HEK293T (cell line): ENCODE data around the gene SLC25A4.

Source experiments
- BHLHE40 ChIP-seq: fragments of 450-650 bp; IDR thresholded peaks from 2 replicates; pipeline ENCODE4 v1.6.1; 2016; ENCODE audit warnings: mild to moderate bottlenecking, moderate library complexity, borderline replicate concordance
- ELF4 ChIP-seq: fragments of 450-650 bp; IDR thresholded peaks from 2 replicates; pipeline ENCODE4 v1.6.1; 2017; ENCODE audit warnings: antibody characterized with exemption
- FOXA1 ChIP-seq: fragments of 450-650 bp; IDR thresholded peaks from 2 replicates; pipeline ENCODE4 v1.6.1; 2016; ENCODE audit warnings: mild to moderate bottlenecking
- FOXK2 ChIP-seq: fragments of 450-650 bp; IDR thresholded peaks from 2 replicates; pipeline ENCODE4 v1.6.1; 2016; ENCODE audit warnings: mild to moderate bottlenecking
- FOXM1 ChIP-seq: fragments of 450-650 bp; IDR thresholded peaks from 2 replicates; pipeline ENCODE4 v1.6.1; 2017; ENCODE audit warnings: mild to moderate bottlenecking, borderline replicate concordance
- HDGF ChIP-seq: fragments of 450-650 bp; IDR thresholded peaks from 2 replicates; pipeline ENCODE4 v1.6.1; 2017; ENCODE audit warnings: antibody characterized with exemption, borderline replicate concordance
- LEF1 ChIP-seq: fragments of 450-650 bp; IDR thresholded peaks from 2 replicates; pipeline ENCODE4 v1.6.1; 2017; ENCODE audit warnings: mild to moderate bottlenecking, borderline replicate concordance
- NFRKB ChIP-seq: fragments of 450-650 bp; IDR thresholded peaks from 2 replicates; pipeline ENCODE4 v1.6.1; 2016; ENCODE audit warnings: mild to moderate bottlenecking, moderate library complexity
- SP1 ChIP-seq: fragments of 450-650 bp; IDR thresholded peaks from 2 replicates; pipeline ENCODE4 v1.6.1; 2017
- SUZ12 ChIP-seq: fragments of 450-650 bp; IDR thresholded peaks from 2 replicates; pipeline ENCODE4 v1.6.1; 2016; ENCODE audit warnings: mild to moderate bottlenecking
- TARDBP ChIP-seq: fragments of 450-650 bp; IDR thresholded peaks from 2 replicates; pipeline ENCODE4 v1.6.1; 2016

- no peak for TF ChIP-seq FOXA1
- no peak for TF ChIP-seq TARDBP
- TF ChIP-seq FOXK2, result no peak
- no peak for TF ChIP-seq LEF1
- TF ChIP-seq ELF4, result no peak
- no peak for TF ChIP-seq NFRKB
- TF ChIP-seq BHLHE40, result no peak
- no peak for TF ChIP-seq FOXM1
- TF ChIP-seq SP1, result no peak
- no peak for TF ChIP-seq SUZ12
- no peak for TF ChIP-seq HDGF
Observed at GRCh38 chr4:185186769-185187168, 43.7 kb downstream of the SLC25A4 start.
